Duodenal mucosa (tissue), 2 donors: ENCODE data around the gene STX17.

Source experiments
- H3K27ac ChIP-seq: one replicate; pipeline ENCODE4 v1.7.0; 2013; ENCODE audit warnings: low read depth, low read length
- H3K27me3 ChIP-seq, 2 donors: one replicate each; pipeline ENCODE4 v1.7.0; 2013; ENCODE audit warnings: low read length in 2 of 2, control low read depth in 1 of 2; ENCODE audit not compliant: insufficient read depth in 2 of 2, control insufficient read depth in 1 of 2
- H3K36me3 ChIP-seq, 2 donors: one replicate each; pipeline ENCODE4 v1.7.0; 2013; ENCODE audit warnings: low read length in 2 of 2, control low read depth in 1 of 2; ENCODE audit not compliant: insufficient read depth in 2 of 2, control insufficient read depth in 1 of 2
- H3K4me1 ChIP-seq, 2 donors: one replicate each; pipeline ENCODE4 v1.7.0; 2013; ENCODE audit warnings: low read length in 2 of 2, control low read depth in 1 of 2; ENCODE audit not compliant: insufficient read depth in 2 of 2, control insufficient read depth in 1 of 2
- H3K4me3 ChIP-seq, 2 donors: one replicate each; pipeline ENCODE4 v1.7.0; 2013; ENCODE audit warnings: low read length in 2 of 2, low read depth in 1 of 2
- H3K9ac ChIP-seq, 2 donors: one replicate each; pipeline ENCODE4 v1.7.0; 2013; ENCODE audit warnings: low read length in 2 of 2, low read depth in 1 of 2
- H3K9me3 ChIP-seq, 2 donors: one replicate each; pipeline ENCODE4 v1.7.0; 2013; ENCODE audit warnings: low read length in 2 of 2, control low read depth in 1 of 2; ENCODE audit not compliant: control insufficient read depth in 1 of 2

Gene STX17

GRCh38 chr9:99929652-99930051, 23.2 kb downstream of the STX17 start:
- H3K27me3 ChIP-seq: no peaks in the 10 kb centered on the region
- no peak overlapping the region for H3K4me3 ChIP-seq
- H3K9ac ChIP-seq: no peak overlapping the region
- H3K36me3 ChIP-seq: peaks cover 0 to 3% of the 10 kb centered on the region in 2 donors
- peaks cover 0 to 2% of the 10 kb centered on the region in 2 donors for H3K9me3 ChIP-seq
- H3K4me1 ChIP-seq: no peaks in the 10 kb centered on the region
- no peak overlapping the region for H3K27ac ChIP-seq

GRCh38 chr9:99931155-99931840, 24.8 kb downstream of the STX17 start:
- Histone ChIP-seq H3K4me3 (no peak overlapping the region), H3K4me1 (no peaks in the 10 kb centered on the region), H3K36me3 (peaks cover 0 to 2% of the 10 kb centered on the region in 2 donors), H3K27ac (no peak overlapping the region), H3K27me3 (no peaks in the 10 kb centered on the region), H3K9ac (no peak overlapping the region), H3K9me3 (peaks cover 0 to under 1% of the 10 kb centered on the region in 2 donors)

- H3K36me3 ChIP-seq: no peaks in the 10 kb centered on the region
- no peak overlapping the region for H3K9ac ChIP-seq
- H3K9me3 ChIP-seq: peaks cover 3 to 7% of the 10 kb centered on the region in 2 donors
Observed at GRCh38 chr9:99936947-99937587, 30.6 kb downstream of the STX17 start.

GRCh38 chr9:99947395-99947794, 40.9 kb downstream of the STX17 start:
- Histone ChIP-seq H3K4me3 (no peak overlapping the region), H3K27me3 (no peaks in the 10 kb centered on the region), H3K27ac (no peak overlapping the region)

More at GRCh38 chr9:99936947-99937587, 30.6 kb downstream of the STX17 start:
- H3K4me1 ChIP-seq: no peaks in the 10 kb centered on the region
- H3K4me3 ChIP-seq: no peak overlapping the region
- no peak overlapping the region for H3K27ac ChIP-seq
- no peaks in the 10 kb centered on the region for H3K27me3 ChIP-seq

GRCh38 chr9:99948482-99948881, 42.0 kb downstream of the STX17 start:
- H3K36me3 ChIP-seq: peaks cover 6 to 11% of the 10 kb centered on the region in 2 donors
- no peaks in the 10 kb centered on the region for H3K4me1 ChIP-seq
- no peaks in the 10 kb centered on the region for H3K27me3 ChIP-seq
- no peak overlapping the region for H3K4me3 ChIP-seq
- H3K27ac ChIP-seq: no peak overlapping the region
- no peaks in the 10 kb centered on the region for H3K9me3 ChIP-seq
- no peak overlapping the region for H3K9ac ChIP-seq

More at GRCh38 chr9:99947395-99947794, 40.9 kb downstream of the STX17 start:
- H3K9me3 ChIP-seq: no peaks in the 10 kb centered on the region
- H3K9ac ChIP-seq: no peak overlapping the region
- peaks cover 6% of the 10 kb centered on the region in 2 donors for H3K36me3 ChIP-seq
- H3K4me1 ChIP-seq: no peaks in the 10 kb centered on the region

GRCh38 chr9:99948896-99949295, 42.4 kb downstream of the STX17 start:
- no peak overlapping the region for H3K27ac ChIP-seq
- H3K36me3 ChIP-seq: peaks cover 6 to 12% of the 10 kb centered on the region in 2 donors
- H3K9ac ChIP-seq: no peak overlapping the region
- H3K4me1 ChIP-seq: no peaks in the 10 kb centered on the region
- H3K9me3 ChIP-seq: no peaks in the 10 kb centered on the region
- H3K4me3 ChIP-seq: no peak overlapping the region
- H3K27me3 ChIP-seq: no peaks in the 10 kb centered on the region

GRCh38 chr9:99953861-99954507, 47.5 kb downstream of the STX17 start:
- Histone ChIP-seq H3K4me1 (no peaks in the 10 kb centered on the region), H3K27ac (no peak overlapping the region)

GRCh38 chr9:99954819-99955218, 48.4 kb downstream of the STX17 start:
- Histone ChIP-seq H3K27ac (no peak overlapping the region), H3K4me1 (no peaks in the 10 kb centered on the region), H3K36me3 (peaks cover 6 to 20% of the 10 kb centered on the region in 2 donors), H3K9me3 (no peaks in the 10 kb centered on the region), H3K4me3 (no peak overlapping the region), H3K9ac (no peak overlapping the region), H3K27me3 (no peaks in the 10 kb centered on the region)

More at GRCh38 chr9:99953861-99954507, 47.5 kb downstream of the STX17 start:
- Histone ChIP-seq H3K9me3 (no peaks in the 10 kb centered on the region), H3K36me3 (peaks cover 6 to 20% of the 10 kb centered on the region in 2 donors), H3K27me3 (no peaks in the 10 kb centered on the region), H3K9ac (no peak overlapping the region), H3K4me3 (no peak overlapping the region)

GRCh38 chr9:99955606-99956005, 49.2 kb downstream of the STX17 start:
- H3K9me3 ChIP-seq: no peaks in the 10 kb centered on the region

GRCh38 chr9:99962680-99963261, 56.3 kb downstream of the STX17 start:
- H3K36me3 ChIP-seq: peaks cover 20 to 44% of the 10 kb centered on the region in 2 donors
- H3K4me3 ChIP-seq: no peak overlapping the region
- no peak overlapping the region for H3K9ac ChIP-seq
- H3K27me3 ChIP-seq: no peaks in the 10 kb centered on the region
- H3K4me1 ChIP-seq: no peaks in the 10 kb centered on the region
- no peaks in the 10 kb centered on the region for H3K9me3 ChIP-seq
- no peak overlapping the region for H3K27ac ChIP-seq

More at GRCh38 chr9:99955606-99956005, 49.2 kb downstream of the STX17 start:
- no peak overlapping the region for H3K27ac ChIP-seq
- no peak overlapping the region for H3K4me3 ChIP-seq
- peaks cover 7 to 21% of the 10 kb centered on the region in 2 donors for H3K36me3 ChIP-seq
- H3K4me1 ChIP-seq: no peaks in the 10 kb centered on the region
- no peaks in the 10 kb centered on the region for H3K27me3 ChIP-seq
- no peak overlapping the region for H3K9ac ChIP-seq
